OCI-M1 (cell line): ENCODE data around the gene PHF21B.

ENCODE experiments used
- DNase-seq: peaks from one replicate; lab custom pipeline; 2025; lab: John Stamatoyannopoulos, UW

Gene PHF21B

DNA sequence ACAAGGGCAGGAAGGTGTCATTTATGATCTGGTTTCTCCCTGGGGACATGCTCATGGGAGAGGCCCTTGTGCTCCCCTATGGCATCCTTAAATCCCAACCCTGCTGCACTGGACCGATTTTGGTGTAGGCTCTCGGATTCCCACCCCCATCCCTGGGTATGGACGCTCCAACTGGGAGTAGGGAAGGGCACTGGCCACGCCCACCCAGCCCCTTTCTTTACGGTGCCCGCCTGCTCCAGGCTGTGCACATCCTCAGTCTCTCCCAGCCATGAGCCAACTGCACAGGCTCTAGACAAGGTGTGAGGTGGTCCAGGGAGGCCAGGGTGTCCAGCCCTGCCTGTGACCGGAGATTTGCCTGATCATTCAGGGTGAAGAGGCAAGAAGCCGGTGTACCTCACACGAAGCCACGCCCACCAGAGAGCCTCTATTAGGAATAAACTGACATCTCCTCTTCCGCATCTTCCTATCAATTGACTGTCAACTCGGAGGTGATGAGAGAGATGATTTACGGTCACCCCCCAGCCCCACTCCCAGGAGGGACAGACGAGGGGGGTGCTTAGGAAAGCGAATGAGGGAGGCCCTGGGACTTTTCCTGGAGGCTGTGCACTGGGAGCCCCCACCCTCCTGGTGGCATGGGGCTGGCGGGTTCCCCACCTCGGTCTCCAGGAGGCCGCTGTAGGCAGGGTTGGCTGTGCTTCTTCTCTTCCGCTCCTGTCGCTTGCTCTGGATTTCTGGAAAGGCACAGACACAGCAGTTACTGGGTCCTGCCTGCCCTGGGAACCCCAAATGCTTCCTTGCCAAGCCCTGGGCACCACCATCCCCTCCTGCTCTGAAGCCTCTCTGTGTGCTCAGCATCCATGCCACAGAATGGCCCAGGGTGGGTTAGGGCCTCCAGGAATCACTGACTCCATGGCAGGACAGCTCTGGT is 116.7 kb downstream of the PHF21B start:
- no peak for DNase-seq

DNA sequence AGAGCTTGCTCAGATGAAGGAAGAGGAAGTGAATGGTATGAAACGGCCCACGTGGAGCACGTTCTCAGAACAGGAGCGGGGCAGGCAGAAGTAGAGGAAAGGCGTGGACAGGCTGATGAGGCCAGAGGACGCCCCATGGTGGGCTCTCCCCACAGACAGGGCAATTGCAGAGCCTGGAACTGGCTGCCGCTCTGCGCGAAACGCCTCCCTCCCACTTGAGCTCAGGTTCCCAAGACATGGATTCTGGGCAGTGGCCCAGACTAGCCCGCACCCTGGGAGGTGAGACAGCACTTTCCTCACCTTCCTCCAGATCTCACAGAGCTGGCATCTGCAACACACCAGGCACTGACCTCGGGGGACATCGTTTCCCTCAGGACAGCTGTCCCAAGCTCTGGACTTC is 117.6 kb downstream of the PHF21B start:
- no peak for DNase-seq

DNA sequence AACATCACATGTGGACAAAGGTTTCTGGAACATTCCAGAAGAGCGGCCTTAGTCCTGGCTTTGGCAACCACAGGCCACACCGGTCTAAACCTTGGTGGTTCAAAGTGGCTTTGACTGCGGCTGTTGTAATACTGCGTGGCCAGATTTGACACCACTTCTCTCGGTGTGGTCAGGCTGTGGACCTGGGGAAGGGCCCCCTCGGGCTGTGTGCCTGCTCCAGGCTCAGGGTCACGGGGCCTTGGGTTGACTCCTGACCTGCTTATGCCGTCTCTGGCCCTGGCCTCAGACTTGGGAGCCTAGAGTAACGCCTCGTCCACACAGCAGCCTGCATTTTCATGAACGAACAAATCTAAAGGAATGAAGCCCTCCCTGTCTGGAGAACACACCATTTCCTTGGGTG is 118.0 kb downstream of the PHF21B start:
- DNase-seq = no peak

DNA sequence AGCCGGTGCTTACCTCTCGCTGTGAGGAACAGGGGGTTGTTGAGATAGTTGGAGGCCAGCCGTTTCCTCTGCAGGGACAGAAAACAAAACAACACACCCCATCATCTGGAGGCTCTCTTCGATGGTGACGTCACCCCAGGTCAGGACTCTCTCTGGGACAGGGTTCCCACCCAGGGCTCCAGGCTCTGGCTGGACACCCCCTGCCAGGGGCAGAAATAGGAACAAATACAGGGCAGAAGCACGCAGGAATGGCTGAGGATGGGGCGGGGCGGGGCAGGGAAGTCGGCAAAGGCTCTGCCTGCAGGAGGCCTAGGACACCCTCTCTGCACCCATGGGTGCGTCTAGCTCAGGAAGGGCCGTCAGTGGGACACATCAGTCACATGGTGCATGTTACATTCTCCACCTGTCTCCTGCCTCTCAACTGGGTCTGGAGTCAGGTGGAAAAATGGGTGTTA is 118.5 kb downstream of the PHF21B start:
- DNase-seq = no peak

DNA sequence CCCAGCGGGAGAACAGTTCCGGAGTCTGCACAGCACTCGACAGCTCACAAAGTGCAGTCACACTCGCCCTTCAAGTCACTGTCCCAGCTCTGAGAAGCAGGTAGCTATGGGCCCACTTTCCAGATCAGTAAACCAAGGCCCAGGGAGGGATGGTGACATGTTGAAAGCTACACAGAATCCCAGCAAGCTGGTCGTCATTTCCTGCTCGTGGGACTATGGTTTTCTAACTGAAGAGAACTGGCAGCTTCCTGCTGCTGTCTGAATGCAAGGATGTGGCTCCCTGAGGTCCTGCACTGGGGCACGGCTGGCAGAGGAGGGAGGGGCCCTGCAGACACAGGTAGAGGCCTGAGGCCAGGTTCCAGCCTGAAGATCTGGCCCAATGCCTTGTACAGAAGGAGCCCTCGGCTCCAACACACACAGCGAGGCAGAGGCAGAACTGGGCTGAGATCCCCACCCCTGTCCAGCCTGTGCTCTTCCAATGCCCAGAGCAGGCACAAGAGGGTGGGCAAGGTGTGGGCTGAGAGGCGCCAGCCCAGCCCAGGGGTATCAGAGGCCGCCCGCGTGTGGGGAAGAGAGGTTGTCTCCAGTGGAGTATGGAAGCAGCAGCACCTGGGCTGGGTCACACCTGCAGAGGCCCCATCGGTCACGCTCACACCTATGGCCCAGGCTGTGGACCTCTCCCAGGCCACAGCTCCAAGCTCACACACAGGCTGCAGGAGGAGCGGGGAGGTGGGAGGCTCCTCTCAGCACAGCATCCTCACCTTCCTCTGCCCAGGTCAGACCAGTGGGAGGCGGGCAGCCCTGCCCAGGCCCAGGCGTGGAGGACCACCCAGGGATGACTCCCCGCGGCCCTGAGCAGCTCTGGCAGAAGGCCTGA is 119.2 kb downstream of the PHF21B start:
- no peak for DNase-seq

DNA sequence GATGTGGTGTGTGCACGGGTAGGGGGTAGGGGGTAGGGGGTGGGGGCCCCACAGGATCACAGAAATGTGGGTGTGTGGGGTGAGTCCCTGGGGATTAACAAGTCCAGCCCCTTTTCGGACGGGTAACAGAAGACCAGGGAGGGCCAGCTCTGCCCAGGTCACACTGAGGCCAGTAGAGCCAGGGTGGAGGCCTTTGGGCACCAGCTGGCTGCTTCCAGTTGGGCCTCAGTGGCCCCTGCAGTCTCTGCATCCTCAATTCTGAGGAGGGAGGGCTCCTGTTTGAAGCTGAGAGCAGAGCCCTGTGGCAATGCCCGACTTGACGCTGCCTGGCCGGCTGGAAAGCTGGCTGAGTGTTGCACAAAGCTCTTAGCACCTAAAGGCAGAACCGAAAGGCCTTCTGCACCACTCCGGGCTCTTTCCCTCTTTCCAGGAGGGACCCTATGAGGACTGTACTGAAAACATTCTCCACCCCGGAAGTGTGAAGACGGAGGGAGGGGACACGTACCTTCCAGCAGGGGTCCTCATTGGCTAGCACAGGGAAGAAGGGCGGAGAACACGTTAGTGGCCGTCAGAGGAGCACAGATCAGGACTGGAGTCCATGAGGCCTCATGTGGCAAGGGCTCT is 120.4 kb downstream of the PHF21B start:
- no peak for DNase-seq

DNA sequence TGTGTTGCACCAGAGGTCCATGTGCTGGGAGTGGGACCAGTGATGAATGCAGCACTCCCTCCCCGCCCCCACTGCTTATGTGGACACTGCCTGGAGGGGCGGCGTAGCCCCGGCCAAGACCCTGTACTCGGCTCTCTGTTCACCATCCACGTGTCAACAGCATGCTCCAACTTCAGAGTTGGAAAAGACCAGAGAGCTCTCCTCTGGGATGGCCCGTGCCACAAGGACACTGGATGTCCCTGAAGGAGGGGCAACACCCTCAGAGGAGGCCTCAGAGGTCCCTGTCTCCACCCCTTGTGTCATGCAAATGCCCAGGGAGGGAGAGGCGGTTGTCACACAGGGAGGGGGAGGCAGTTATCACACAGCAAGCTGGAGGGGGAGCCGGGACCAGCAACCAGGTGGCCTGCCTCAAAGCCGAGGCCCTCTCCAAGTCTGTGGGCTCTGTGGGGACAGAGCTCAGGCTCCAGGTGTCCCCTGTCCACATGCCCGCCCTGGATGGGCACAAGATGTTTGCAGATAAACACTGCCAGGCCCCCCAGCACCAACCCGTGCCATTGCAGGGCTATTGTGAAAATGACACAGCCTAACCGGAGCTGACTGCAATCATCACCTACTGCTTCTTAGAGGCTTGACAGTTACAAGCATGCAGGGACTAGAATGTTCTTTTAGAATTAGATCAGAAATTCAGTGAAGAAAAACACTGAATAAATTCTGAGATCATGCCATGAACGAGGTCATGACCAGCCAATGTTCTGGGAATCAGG is 121.1 kb downstream of the PHF21B start:
- no peak for DNase-seq

DNA sequence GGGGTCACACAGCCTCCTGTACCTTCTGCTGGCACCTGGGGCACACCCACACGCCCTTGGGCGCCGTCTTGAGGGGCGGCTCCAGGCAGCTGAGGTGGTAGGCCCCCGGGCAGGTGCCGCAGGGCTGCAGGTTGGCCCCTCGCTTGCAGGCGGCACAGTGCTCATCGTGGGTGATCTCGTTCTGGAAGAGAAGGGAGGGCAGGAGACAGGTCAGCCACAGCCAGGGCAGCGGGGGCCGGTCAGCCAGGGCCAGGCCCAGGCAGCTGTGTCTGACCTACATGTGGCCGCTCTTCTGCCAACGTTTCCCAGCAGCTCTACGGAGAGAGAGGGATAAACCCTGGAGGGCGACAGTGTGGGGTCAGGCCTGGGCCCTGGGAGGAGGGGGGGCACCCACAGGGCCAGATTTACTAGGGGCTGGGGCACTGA is 121.9 kb downstream of the PHF21B start:
- DNase-seq = no peak

DNA sequence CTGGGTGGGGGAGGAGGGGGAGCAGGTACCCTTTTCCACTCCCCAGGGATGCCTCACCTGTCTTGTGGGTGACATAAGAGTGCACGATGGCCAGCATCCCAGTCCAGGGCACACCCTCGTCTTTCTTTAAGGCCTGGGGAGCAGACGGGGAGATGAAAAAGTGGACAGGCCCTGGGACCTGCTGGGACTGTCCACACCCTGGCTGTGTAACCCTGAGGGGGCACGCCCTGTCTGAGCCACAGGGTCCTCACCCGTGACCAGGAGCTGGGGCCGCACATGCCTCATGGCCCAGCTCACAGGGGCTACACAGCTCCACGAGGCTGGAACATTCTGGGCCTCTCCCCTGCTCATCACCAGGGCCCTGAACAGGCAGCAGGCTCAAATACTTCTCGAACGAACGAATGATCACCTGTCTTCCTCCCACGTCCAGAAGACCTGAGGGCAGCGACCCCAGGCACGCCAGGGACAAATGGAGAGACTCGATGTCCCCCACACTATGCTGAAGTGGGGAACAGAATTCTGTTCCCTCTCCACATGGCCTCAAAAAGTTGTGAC is 123.9 kb downstream of the PHF21B start:
- no peak for DNase-seq

DNA sequence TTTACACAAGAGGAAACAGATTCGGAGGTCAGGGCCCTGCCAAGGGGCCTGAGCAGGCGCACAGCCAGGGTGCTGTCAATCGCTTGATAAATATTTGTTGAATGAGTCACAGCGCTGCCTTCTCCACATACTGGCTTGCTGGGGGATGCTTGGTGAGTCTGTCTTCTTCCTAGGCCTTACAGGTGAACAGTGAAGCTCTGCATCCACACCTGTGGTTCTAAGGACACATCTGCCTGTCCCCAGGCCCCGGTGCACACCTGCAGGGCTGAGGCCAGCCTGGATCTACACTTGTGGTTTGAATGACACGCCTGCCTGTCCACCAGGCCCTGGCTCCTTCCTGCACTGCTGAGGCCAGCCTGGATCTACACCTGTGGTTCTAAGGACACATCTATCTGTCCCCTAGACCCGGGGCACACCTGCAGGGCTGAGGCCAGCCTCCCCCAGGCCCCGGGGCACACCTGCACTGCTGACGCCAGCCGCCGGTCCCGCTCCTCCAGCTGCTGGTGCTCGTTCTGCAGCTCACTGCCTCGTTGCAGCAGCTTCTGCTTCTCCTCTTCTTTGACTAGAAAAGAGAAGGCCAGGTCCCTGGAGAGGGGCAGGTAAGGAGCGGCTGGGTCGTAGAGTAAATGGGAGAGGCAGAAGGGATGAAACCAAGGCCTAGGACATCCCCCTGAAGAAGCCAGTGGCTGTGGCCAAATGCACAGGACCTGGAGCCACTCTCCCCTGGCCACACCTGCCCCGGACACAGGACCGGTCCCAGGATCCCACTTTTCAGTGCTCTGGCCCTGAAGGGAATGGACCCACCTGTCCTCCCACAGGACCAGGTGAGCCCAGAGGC is 124.6 kb downstream of the PHF21B start:
- DNase-seq = no peak

DNA sequence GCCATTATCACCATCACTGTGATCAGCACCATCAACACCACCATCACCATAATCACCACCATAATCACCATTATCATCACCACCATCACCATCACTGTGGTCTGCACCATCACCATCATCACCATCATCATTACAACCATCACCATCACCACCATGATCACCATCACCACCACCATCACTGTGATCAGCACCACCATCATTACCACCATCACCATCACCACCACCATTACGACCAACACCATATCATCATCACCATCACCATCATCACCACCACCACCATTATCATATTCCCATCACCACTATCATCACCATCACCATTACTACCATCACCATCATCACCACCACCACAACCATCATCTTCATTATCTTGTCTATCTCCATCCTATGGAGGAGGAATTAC is 125.2 kb downstream of the PHF21B start:
- no peak for DNase-seq

DNA sequence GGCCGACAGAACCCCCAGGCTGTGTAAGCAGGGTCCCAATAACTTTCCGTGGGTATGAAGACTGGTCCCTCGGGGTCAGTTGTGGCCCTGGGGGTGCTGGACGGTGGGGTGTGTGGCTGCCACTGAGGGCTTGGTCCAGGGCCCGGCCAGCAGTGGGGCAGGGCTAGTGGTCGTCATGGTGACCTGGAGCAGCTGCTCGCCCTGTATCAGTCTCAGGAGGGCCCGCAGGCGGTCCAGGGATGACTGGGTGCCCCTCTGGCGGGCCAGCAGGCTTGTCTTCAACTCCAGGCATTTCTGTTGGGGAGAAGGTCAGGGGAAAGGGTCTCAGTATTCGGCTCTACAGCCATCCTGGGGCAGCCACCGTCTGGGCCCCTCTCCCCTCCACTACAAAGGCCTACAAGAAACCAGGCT is 126.8 kb downstream of the PHF21B start:
- DNase-seq = no peak

DNA sequence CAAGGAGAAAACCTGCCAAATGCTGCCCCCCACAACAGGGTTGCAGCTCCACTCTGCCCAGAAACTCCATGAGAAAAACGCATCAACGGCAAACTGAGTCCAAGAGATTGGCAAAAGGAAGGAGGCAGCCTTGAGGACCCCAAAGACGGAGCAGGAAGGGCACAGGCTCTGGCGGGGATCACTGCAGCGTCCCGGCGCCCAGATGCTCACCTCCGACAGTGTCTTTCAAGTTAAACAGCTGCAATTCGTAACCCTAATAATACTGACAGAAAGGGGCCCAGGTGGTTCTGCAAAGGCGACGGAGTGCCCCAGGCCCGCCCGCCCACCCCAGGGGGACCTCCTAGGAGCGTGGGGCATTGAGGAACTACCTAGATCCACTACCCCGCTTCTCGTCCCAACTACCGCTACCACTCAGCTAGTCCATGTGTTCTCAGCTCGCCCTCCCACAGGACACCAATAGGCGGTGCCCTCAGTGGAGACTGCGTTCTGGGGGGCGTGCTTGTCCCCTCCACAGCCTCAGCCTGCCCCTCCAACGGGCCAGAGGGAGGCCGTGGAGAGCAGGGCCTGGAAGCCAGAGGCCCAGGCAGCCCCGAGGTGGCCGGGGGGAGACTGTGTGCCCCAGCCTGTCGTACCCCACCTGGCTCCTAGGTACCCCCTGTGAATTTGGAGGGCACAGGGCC is 127.4 kb downstream of the PHF21B start:
- no peak for DNase-seq

DNA sequence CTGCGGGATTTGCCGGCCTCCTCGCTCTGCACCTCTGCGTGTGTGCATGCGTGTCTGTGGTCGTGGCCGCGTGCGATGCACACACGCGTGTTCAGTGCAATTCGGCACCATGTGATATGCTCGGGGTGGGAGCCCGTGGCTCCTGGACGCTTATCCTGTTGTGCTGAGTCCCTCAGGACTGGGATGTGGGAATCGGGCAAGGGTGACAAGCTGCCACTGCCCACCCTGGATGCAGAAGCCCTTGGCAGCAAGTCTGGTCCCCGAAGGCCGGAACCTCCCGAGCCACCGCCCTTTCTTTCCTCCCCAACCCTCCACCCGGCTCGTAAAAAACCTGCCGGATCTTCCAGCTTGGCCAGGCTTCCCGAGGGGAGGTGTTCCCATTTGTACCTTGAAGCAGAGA is 128.2 kb downstream of the PHF21B start:
- DNase-seq = no peak

DNA sequence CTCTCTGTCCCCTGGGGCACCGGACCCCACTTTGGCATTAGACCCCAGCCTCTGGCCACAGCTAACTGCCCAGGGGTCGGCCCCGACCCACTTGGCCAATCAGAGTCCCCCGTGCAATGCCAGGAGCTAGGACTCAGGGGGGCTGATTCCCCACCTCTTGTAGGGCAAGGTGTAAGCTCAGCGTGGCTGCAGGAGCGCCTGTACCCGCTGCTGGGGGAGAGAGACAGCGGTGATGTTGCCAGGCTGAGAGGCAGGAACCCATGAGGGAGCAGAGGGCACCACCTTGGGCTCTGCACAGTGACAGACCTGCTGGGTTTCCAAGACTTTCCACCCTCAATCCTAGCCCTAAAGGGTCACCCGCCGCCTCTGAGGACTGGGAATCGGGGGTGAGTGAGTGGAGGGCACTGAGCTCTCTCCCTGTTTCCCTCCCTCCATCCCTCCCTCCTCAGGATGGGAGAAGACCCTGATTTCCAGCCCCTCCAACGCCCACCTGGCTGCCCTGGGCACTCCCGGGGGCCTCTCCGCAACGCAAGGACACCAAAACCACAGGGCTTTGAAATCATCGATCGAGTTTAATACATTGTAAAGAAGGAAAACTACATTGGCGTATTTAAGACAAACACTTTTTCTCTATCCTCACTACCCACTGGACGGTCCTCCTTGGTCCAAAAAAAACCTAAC is 129.1 kb downstream of the PHF21B start:
- DNase-seq = no peak

DNA sequence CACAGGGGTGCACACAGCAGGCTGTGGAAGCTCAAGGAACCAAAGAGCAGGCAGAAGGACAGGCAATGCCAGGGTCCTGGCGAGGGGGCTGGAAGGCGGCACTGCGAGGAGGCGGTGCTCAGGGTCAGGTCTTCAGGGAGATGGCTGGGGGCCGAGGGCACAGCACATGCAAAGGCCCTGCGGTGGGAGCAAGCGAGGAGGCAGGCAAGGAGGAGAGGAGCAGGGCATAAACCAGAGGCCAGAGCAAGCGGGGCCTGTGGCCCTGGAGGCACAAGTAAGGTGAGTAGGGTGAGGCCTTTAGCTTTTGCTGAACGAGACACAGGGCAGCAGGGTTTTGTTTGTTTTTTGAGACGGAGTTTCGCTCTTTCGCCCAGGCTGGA is 130.5 kb downstream of the PHF21B start:
- DNase-seq = no peak

DNA sequence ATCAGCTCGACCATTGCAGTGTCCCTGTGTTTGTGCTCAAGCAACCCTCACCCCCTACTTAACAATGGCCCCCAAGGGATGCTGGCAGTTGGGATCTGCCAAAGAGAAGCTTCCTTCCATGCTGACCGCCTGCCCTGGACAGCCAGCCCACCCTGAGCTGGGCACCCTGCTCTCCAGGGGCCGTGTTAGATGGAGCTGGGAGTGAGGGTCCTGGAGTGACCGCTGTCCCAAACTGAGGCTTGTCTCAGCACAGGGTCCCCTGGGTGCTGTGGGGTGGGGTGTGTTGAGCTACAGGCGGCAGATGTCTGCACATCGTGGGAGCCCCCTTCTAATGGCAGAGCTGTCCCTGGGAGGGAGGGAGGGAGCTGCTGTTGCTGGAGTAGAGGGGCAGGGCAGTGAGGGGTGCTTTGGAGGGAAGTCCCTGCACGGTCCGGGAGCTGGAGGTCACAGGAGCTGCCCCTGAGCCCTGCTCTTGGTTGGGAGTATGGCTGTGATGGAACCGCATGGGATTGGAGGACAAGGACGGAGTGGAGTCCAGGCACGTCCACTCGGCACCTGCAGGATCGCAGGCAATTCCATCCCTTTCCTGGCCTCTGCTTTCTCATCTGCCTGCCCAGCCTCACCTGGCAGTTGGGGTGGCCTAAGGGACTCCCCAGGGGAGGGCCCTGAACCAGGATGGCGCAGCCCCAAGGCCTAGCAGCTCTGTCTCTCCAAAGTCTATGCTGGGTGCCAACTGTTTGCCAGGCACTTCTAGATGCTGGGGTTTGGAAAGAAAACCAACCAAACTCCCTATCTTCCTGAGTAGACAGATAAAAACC is 131.1 kb downstream of the PHF21B start:
- no peak for DNase-seq

DNA sequence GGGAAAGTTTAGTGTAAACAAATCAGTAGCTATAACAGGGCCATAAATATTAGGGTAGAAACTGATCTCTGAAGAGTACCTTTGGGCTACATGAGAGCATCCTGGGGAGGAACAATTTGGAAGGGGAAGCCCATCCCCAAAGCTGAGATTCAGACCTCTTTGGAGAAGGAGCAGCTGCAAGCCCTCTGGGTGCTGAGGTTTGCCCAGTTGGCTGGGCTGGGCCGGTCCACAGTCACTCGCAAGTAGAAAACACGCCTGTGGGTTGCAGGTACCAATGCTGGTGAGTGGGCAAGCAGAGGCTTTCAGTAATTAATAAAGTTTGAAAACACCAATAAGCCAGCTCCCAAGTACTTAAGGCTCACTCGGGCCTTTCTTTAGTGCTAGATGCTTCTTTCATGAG is 132.9 kb downstream of the PHF21B start:
- DNase-seq = no peak
